Peyer's patch (tissue), 4 donors: Measurements from ENCODE around the gene ZNF618. TPM values are rescaled to one million over a fixed set of nuclear protein-coding genes. Genes with fewer than 3 reads are reported as not detected.
A peak's percentile ranks its signal among the peaks of the same experiment; 100 is the strongest.

Source experiments
- DNase-seq, 3 donors: peaks; one replicate each; pipeline ENCODE4 v3.0.0-alpha.2; 2017 to 2019
- H3K27ac ChIP-seq, 4 donors: fragments of 200-600 bp; sonication (generic); one replicate each; pipeline ENCODE4 v1.5.1; 2016 to 2019
- H3K27me3 ChIP-seq, 2 donors: fragments of 200-600 bp; sonication (generic); one replicate each; pipeline ENCODE4 v1.5.1; 2019
- H3K36me3 ChIP-seq, 3 donors: fragments of 200-600 bp; sonication (generic); one replicate each; pipeline ENCODE4 v1.5.1; 2016 to 2019
- H3K4me1 ChIP-seq, 4 donors: fragments of 200-600 bp; sonication (generic); one replicate each; pipeline ENCODE4 v1.5.1; 2016 to 2019
- H3K4me3 ChIP-seq, 4 donors: fragments of 200-600 bp; sonication (generic); 1 replicate in 3 of 4; 2 replicates in 1 of 4; pipeline ENCODE4 v1.5.1; 2016 to 2019; ENCODE audit warnings: mild to moderate bottlenecking in 1 of 4
- H3K9me3 ChIP-seq, 4 donors: fragments of 200-600 bp; sonication (generic); one replicate each; pipeline ENCODE4 v1.5.1; 2016 to 2019; ENCODE audit warnings: mild to moderate bottlenecking in 1 of 4
- POLR2A ChIP-seq, 2 donors: fragments of 450-650 bp; IDR thresholded peaks; one replicate each; pipeline ENCODE4 v1.5.1; 2017; ENCODE audit warnings: antibody characterized with exemption in 2 of 2, mild to moderate bottlenecking in 2 of 2, moderate library complexity in 2 of 2
- total RNA-seq, 4 donors: library from RNA; depleted of rRNA; stranded (reverse); fragments of >200 nt; gene quantifications; one replicate each; pipeline ENCODE4 v1.1.0, GENCODE V29; 2016
- TF ChIP-seq, protein P1 (sequence below), 6 experiments: fragments of 450-650 bp in 4 of 6; fragments of 200-600 bp in 2 of 6; sonication (generic) in 1 of 6; IDR thresholded peaks; one replicate each; pipeline ENCODE4 v1.5.1; 2017 to 2019; ENCODE audit warnings: antibody characterized with exemption in 6 of 6, mild to moderate bottlenecking in 3 of 6, moderate library complexity in 1 of 6

The ZNF618 gene
- total RNA-seq, 4 donors from 2014 or later = 2.8 to 26.4 (median 4.1) TPM

GRCh38 chr9:113882636-113883164, 6.6 kb downstream of the ZNF618 start:
- Histone ChIP-seq H3K9me3 (no peaks in the 10 kb centered on the region), H3K27me3 (no peaks in the 10 kb centered on the region), H3K36me3 (no peaks in the 10 kb centered on the region), H3K4me1 (peaks cover 0 to 7% (median 0%) of the 10 kb centered on the region in 4 donors), H3K27ac (no peak overlapping the region), H3K4me3 (no peak overlapping the region)
- TF ChIP-seq POLR2A (IDR thresholded peaks at IDR 0.05) = no peak
- TF ChIP-seq, protein P1, sequence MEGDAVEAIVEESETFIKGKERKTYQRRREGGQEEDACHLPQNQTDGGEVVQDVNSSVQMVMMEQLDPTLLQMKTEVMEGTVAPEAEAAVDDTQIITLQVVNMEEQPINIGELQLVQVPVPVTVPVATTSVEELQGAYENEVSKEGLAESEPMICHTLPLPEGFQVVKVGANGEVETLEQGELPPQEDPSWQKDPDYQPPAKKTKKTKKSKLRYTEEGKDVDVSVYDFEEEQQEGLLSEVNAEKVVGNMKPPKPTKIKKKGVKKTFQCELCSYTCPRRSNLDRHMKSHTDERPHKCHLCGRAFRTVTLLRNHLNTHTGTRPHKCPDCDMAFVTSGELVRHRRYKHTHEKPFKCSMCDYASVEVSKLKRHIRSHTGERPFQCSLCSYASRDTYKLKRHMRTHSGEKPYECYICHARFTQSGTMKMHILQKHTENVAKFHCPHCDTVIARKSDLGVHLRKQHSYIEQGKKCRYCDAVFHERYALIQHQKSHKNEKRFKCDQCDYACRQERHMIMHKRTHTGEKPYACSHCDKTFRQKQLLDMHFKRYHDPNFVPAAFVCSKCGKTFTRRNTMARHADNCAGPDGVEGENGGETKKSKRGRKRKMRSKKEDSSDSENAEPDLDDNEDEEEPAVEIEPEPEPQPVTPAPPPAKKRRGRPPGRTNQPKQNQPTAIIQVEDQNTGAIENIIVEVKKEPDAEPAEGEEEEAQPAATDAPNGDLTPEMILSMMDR (IDR thresholded peaks at IDR 0.05) = no peak
- no peak for DNase-seq

DNA sequence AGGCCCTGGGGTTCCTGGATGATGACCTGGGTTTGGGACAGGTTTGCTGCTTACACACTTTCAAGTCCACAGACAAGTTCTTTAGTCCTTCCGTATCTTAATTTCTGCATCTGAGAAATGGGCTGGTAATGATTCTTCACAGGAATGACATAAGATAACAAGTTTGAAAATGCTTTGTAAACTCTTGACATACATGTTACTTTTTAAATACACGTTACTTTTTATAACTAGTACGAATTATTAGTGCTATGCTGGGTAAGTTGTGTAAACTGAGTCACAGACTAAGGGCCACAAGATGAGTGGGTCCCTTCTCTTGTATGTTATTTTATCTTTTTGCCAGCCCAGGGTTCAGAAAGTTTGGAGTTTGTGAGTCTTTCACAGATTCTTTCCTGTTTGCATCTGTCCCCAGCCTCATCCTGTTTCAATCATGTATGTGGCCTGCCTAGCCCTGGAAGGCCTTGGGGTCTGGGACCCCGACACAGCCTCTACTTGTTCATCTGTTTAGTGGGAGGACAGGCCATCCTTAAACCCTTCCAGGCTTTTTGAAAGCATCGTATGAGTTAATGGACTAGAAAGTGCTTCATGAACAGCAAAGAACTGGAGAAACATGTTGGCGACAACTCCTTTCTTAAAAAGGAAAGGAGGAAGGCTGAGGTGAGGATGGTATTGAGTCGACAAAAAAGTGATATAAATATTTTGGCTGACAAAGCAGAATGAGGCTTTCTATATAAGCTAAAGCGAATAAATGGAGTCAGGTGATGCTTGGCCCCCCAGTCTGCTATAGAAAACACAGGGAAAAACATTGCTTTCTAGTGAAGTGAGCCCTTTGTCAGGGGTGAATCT, 9.3 kb downstream of the ZNF618 start:
- H3K27me3 ChIP-seq = no peaks in the 10 kb centered on the region
- H3K36me3 ChIP-seq = no peaks in the 10 kb centered on the region
- no peak for DNase-seq
- TF ChIP-seq POLR2A (IDR thresholded peaks at IDR 0.05) = no peak
- TF ChIP-seq, protein P1 (IDR thresholded peaks at IDR 0.05) = no peak
- no peak overlapping the region for H3K4me3 ChIP-seq
- H3K9me3 ChIP-seq = no peaks in the 10 kb centered on the region
- peak overlapping the region in 3 of 4 donors; percentile 14 to 48 (median 18) for H3K27ac ChIP-seq
- peaks cover 0 to 7% (median 0%) of the 10 kb centered on the region in 4 donors for H3K4me1 ChIP-seq

DNA sequence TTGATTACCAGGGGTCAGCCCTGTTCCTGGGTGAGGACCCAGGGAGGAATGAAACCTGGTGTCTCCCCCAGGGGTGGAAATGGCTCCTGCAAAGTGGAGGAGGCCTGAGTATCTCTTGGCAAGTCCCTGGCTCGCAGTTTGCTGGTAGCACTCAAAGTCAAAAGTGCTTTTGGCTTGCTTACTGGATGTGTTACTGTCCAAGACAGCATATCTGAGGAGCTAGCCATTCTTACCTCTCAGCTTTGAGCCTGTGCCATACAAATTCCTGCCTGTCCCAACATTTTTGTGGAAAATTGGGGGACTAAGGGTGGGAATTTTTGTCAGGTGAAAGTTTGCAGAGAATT, 9.9 kb downstream of the ZNF618 start:
- peaks cover 0 to 7% (median 0%) of the 10 kb centered on the region in 4 donors for H3K4me1 ChIP-seq
- peak overlapping the region in 3 of 4 donors; percentile 2 to 40 (median 32) for H3K4me3 ChIP-seq
- H3K27ac ChIP-seq = peak overlapping the region in 3 of 4 donors; percentile 14 to 48 (median 18)
- H3K9me3 ChIP-seq = no peaks in the 10 kb centered on the region
- no peak for DNase-seq
- H3K36me3 ChIP-seq = no peaks in the 10 kb centered on the region
- no peak for TF ChIP-seq POLR2A (IDR thresholded peaks at IDR 0.05)
- TF ChIP-seq, protein P1 (IDR thresholded peaks at IDR 0.05) = no peak
- H3K27me3 ChIP-seq = no peaks in the 10 kb centered on the region

- H3K4me1 ChIP-seq = peaks cover 0 to 7% (median 0%) of the 10 kb centered on the region in 4 donors
- H3K9me3 ChIP-seq = no peaks in the 10 kb centered on the region
- no peak for DNase-seq
- peak overlapping the region in 2 of 4 donors; percentile 18 to 48 for H3K27ac ChIP-seq
- H3K27me3 ChIP-seq = no peaks in the 10 kb centered on the region
- H3K4me3 ChIP-seq = peak overlapping the region in 3 of 4 donors; percentile 2 to 40 (median 32)
- no peaks in the 10 kb centered on the region for H3K36me3 ChIP-seq
- TF ChIP-seq, protein P1 (IDR thresholded peaks at IDR 0.05) = no peak
- no peak for TF ChIP-seq POLR2A (IDR thresholded peaks at IDR 0.05)
Observed at GRCh38 chr9:113886466-113886865, 10.4 kb downstream of the ZNF618 start.

DNA sequence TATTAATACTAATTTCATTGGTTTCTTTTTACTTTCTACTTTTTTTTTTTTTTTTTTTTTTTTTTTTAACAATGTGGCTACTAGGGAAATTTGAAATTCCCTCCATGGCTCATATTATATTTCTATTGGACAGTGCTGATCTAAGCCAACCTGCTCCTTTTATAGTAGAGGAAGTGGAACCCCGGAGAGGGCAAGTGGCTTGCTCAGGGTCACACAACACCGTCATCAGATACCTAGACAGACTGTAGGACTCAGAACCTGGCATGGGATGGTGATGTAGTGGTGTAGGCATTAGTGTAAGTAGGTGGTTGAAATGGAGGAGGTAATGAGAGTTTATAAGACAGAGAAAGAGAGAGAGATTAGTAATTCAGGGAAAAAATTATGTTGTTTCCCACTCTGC, 10.8 kb downstream of the ZNF618 start:
- H3K9me3 ChIP-seq = no peaks in the 10 kb centered on the region
- TF ChIP-seq POLR2A (IDR thresholded peaks at IDR 0.05) = no peak
- TF ChIP-seq, protein P1 (IDR thresholded peaks at IDR 0.05) = no peak
- H3K36me3 ChIP-seq = no peaks in the 10 kb centered on the region
- no peak overlapping the region for H3K4me3 ChIP-seq
- no peaks in the 10 kb centered on the region for H3K27me3 ChIP-seq
- H3K27ac ChIP-seq = peak overlapping the region in 1 of 4 donors; percentile 6
- no peak for DNase-seq
- H3K4me1 ChIP-seq = peaks cover 0 to 7% (median 0%) of the 10 kb centered on the region in 4 donors
